Testis (tissue), 3 donors: ENCODE results near the gene SIK2. TPM values are rescaled to one million over a fixed set of nuclear protein-coding genes. Genes with fewer than 3 reads are reported as not detected.

Experiments
- DNase-seq: peaks from one replicate; pipeline ENCODE4 v3.0.0-alpha.2; 2019
- H3K27ac ChIP-seq, 2 donors: fragments of 200-600 bp; sonication (generic); one replicate each; pipeline ENCODE4 v1.5.1; 2019
- H3K27me3 ChIP-seq: fragments of 200-600 bp; sonication (generic); one replicate; pipeline ENCODE4 v1.5.1; 2019
- H3K36me3 ChIP-seq: fragments of 200-600 bp; sonication (generic); one replicate; pipeline ENCODE4 v1.5.1; 2017; ENCODE audit warnings: low read depth; ENCODE audit errors: missing control alignments
- H3K4me1 ChIP-seq: fragments of 200-600 bp; sonication (generic); one replicate; pipeline ENCODE4 v1.5.1; 2019
- H3K4me3 ChIP-seq, 2 donors: fragments of 200-600 bp; sonication (generic); one replicate each; pipeline ENCODE4 v1.5.1; 2017 to 2019
- H3K9me3 ChIP-seq: fragments of 200-600 bp; sonication (generic); one replicate; pipeline ENCODE4 v1.5.1; 2017
- CTCF ChIP-seq, 3 experiments: fragments of 450-650 bp in 2 of 3; fragments of 200-600 bp in 1 of 3; sonication (generic) in 1 of 3; IDR thresholded peaks; one replicate each; pipeline ENCODE4 v1.5.1; 2016 to 2019; ENCODE audit warnings: antibody characterized with exemption in 3 of 3, mild to moderate bottlenecking in 2 of 3, moderate library complexity in 1 of 3
- POLR2A ChIP-seq: fragments of 450-650 bp; IDR thresholded peaks from one replicate; pipeline ENCODE4 v1.6.1; 2017; ENCODE audit warnings: antibody characterized with exemption, mild to moderate bottlenecking, moderate library complexity
- WGBS, 2 donors: methylation state at CpG; one replicate each; pipeline ENCODE4 v1.1.5; 2018; 5-methylcytosine and 5-hydroxymethylcytosine counted together
- intact Hi-C: fragments of 100-400 bp; cut with DNase I; formaldehyde crosslinking; loops from one replicate; pipeline ENCODE4 v1.15.1; 2023; ENCODE audit warnings: low total_unique reads
- polyA plus RNA-seq: library from polyadenylated mRNA; stranded (reverse); fragments of 350-450 nt; fragmentation: Illumina TruSeq; extraction: RNeasy Lipid Tissue Mini Kit (QIAGEN cat#74804); gene quantifications from one replicate; pipeline ENCODE4 v1.2.3, GENCODE V29; 2014; ENCODE audit warnings: low read depth, low replicate concordance; ENCODE audit not compliant: insufficient read depth
- total RNA-seq, 2 donors: library from RNA; depleted of rRNA; stranded (reverse); fragments of >200 nt; gene quantifications; one replicate each; pipeline ENCODE4 v1.2.3, GENCODE V29; 2016

SIK2 gene
- total and polyA plus RNA-seq, 3 donors from 2014 or later, result 7.6 to 9.8 (median 8.9) TPM

- Histone ChIP-seq H3K27me3 (no peaks in the 10 kb centered on the region), H3K36me3 (no peaks in the 10 kb centered on the region), H3K9me3 (no peaks in the 10 kb centered on the region), H3K4me1 (no peaks in the 10 kb centered on the region), H3K27ac (no peak overlapping the region), H3K4me3 (no peak overlapping the region)
- 87 to 93% methylated on average over 2 of the region's 2 CpGs for WGBS, 2 donors
- intact Hi-C loops, result no loop called here
- TF ChIP-seq CTCF (IDR thresholded peaks at IDR 0.05) (no peak), POLR2A (no peak)
- no peak for DNase-seq
Measured at GRCh38 chr11:111691176-111691575, 88.9 kb downstream of the SIK2 start.

GRCh38 chr11:111691741-111692140 is 89.5 kb downstream of the SIK2 start:
- Histone ChIP-seq H3K36me3 (no peaks in the 10 kb centered on the region), H3K4me1 (no peaks in the 10 kb centered on the region), H3K27me3 (no peaks in the 10 kb centered on the region), H3K27ac (no peak overlapping the region), H3K9me3 (no peaks in the 10 kb centered on the region), H3K4me3 (no peak overlapping the region)
- TF ChIP-seq CTCF (IDR thresholded peaks at IDR 0.05) (no peak), POLR2A (no peak)
- intact Hi-C loops, result no loop called here
- WGBS, 2 donors, result 73 to 86% methylated on average over 3 of the region's 3 CpGs
- no peak for DNase-seq

- Histone ChIP-seq H3K36me3 (no peaks in the 10 kb centered on the region), H3K27me3 (no peaks in the 10 kb centered on the region), H3K27ac (no peak overlapping the region), H3K9me3 (no peaks in the 10 kb centered on the region), H3K4me1 (no peaks in the 10 kb centered on the region), H3K4me3 (no peak overlapping the region)
- DNase-seq, result no peak
- WGBS, 2 donors, result 86 to 87% methylated on average over 6 of the region's 6 CpGs
- TF ChIP-seq CTCF (IDR thresholded peaks at IDR 0.05) (no peak), POLR2A (no peak)
- intact Hi-C loops, result no loop called here
Measured at GRCh38 chr11:111693224-111693937, 91.1 kb downstream of the SIK2 start.

GRCh38 chr11:111694851-111695250 is 92.6 kb downstream of the SIK2 start:
- 59 to 67% methylated on average over 4 of the region's 4 CpGs for WGBS, 2 donors
- Histone ChIP-seq H3K36me3 (no peaks in the 10 kb centered on the region), H3K4me1 (no peaks in the 10 kb centered on the region), H3K27me3 (no peaks in the 10 kb centered on the region), H3K27ac (no peak overlapping the region), H3K4me3 (no peak overlapping the region), H3K9me3 (no peaks in the 10 kb centered on the region)
- intact Hi-C loops, result no loop called here
- TF ChIP-seq POLR2A (no peak), CTCF (IDR thresholded peaks at IDR 0.05) (no peak)
- no peak for DNase-seq

- H3K27ac ChIP-seq, result no peak overlapping the region
- no peak for DNase-seq
- WGBS, 2 donors, result 48 to 68% methylated on average over 1 of the region's 1 CpG
- no peaks in the 10 kb centered on the region for H3K27me3 ChIP-seq
- H3K4me3 ChIP-seq, result no peak overlapping the region
- no peak for TF ChIP-seq CTCF (IDR thresholded peaks at IDR 0.05)
- no peak for TF ChIP-seq POLR2A
- no peaks in the 10 kb centered on the region for H3K4me1 ChIP-seq
- no peaks in the 10 kb centered on the region for H3K36me3 ChIP-seq
- intact Hi-C loops, result no loop called here
- H3K9me3 ChIP-seq, result no peaks in the 10 kb centered on the region
Measured at GRCh38 chr11:111696556-111696955, 94.3 kb downstream of the SIK2 start.
